Smooth muscle cell of the brain vasculature (primary cell): ENCODE data around the gene CEMIP.
A peak's percentile ranks its signal among the peaks of the same experiment; 100 is the strongest.

Source experiments
- DNase-seq: peaks from one replicate; pipeline ENCODE4 v3.0.0-alpha.2; 2012; ENCODE audit warnings: low read depth, low spot score

The CEMIP gene, protein sequence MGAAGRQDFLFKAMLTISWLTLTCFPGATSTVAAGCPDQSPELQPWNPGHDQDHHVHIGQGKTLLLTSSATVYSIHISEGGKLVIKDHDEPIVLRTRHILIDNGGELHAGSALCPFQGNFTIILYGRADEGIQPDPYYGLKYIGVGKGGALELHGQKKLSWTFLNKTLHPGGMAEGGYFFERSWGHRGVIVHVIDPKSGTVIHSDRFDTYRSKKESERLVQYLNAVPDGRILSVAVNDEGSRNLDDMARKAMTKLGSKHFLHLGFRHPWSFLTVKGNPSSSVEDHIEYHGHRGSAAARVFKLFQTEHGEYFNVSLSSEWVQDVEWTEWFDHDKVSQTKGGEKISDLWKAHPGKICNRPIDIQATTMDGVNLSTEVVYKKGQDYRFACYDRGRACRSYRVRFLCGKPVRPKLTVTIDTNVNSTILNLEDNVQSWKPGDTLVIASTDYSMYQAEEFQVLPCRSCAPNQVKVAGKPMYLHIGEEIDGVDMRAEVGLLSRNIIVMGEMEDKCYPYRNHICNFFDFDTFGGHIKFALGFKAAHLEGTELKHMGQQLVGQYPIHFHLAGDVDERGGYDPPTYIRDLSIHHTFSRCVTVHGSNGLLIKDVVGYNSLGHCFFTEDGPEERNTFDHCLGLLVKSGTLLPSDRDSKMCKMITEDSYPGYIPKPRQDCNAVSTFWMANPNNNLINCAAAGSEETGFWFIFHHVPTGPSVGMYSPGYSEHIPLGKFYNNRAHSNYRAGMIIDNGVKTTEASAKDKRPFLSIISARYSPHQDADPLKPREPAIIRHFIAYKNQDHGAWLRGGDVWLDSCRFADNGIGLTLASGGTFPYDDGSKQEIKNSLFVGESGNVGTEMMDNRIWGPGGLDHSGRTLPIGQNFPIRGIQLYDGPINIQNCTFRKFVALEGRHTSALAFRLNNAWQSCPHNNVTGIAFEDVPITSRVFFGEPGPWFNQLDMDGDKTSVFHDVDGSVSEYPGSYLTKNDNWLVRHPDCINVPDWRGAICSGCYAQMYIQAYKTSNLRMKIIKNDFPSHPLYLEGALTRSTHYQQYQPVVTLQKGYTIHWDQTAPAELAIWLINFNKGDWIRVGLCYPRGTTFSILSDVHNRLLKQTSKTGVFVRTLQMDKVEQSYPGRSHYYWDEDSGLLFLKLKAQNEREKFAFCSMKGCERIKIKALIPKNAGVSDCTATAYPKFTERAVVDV (N-terminal part only)

DNA sequence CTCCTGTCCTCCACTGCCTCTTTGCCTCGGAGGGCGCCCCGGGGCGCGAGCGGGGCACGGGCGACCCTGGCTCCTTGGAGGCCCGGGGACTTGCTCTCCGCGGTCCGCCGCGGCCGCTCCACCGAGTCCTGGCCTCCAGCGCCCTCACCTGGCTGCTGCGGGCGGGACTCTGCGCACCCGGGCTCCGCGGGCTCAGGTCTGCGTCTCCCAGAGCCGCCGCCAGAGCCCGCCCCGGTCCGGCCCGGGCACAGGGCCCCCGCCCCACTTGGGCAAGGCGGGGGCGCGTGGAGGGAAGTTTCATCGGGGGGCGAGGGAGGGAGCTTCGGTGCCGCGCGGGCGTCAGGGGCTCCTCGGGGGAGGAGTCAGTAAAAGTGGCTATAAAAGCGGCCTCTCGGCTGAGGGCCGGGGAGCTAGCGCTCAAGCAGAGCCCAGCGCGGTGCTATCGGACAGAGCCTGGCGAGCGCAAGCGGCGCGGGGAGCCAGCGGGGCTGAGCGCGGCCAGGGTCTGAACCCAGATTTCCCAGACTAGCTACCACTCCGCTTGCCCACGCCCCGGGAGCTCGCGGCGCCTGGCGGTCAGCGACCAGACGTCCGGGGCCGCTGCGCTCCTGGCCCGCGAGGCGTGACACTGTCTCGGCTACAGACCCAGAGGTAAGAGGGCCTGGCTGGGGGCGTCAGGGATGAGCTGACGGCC, at the start of gene CEMIP:
Gene CEMIP, plus strand, starts transcription at position 407 of the 694 bp plus-strand sequence. CDS start 94,510 bp downstream, outside the sequence.
- DNase-seq = peak; percentile 57

DNA sequence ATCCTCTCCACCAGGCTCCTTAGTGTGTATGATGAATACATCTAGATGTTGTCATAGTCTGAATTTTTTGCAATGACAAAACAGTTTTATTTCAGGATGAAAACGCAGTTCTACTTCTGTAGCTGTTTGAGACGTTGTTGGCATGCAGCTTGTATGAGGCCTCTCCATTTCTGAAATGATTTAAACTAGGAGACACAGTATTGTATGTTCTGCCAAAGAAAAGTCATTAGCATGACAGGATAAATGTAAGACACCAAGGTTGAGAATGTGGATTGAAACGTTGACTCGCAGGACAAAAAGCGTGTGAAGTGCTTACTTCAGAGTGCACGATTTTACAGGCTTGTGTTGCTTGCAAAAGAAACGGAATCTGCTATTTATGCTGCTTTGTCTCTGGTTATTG, 48.8 kb upstream of the CEMIP start:
- no peak for DNase-seq

DNA sequence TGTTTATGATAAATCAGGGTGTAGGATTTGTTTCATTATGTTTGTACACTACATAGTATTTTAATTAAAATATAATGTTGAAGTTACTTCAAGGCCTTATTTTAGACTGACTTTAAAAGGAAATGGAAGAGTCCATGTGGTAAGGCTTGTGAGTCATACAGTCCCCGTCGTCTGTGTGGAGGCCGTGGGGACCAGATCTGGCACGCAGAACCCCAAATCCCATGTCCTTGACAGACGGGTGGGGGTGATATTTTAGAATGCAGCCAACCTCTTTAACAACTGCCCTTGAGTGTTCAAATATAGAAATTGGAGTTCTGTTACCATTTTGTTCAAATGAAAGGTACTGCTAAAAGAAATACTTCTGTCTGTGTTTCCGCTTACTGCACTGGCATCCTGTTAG, 48.2 kb upstream of the CEMIP start:
- no peak for DNase-seq

DNA sequence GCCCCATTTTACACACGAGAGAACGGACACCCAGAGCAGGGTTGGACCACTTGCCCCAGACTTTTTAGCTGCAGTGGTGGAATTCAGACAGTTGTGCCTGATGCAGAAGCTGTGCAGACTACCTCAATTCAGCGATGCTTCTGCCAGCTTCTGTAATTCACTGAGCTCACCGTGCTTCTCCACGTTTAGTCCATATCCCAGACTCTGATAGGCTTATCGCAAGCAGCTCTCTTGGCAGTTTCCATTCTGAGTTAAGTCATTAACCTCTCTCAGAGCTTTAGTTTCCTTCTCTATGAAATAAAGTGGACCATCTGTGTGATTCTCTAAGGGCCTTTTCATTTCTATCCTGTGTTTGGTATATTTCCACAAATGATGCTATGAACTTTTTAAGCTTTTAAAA, 47.0 kb upstream of the CEMIP start:
- no peak for DNase-seq

DNA sequence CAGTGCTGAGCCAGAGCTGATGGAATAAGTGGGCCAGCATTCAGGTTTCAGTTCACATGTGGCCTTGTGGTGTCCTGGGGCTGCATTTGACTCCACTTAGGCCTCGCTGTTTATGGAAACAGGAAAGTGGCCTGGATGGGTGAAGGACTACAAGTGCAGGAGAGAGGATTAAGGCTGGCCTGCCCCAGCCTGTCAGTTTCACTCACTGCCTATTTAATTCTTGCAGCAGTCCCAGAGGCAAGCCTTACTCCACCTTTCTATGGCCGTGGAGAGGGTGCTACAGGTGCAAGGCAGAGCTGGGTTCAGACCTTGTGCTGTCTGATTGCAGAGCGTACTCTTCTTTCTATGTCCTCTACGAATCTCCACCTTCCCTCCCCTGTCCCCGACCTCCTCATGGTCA, 46.4 kb upstream of the CEMIP start:
- no peak for DNase-seq

DNA sequence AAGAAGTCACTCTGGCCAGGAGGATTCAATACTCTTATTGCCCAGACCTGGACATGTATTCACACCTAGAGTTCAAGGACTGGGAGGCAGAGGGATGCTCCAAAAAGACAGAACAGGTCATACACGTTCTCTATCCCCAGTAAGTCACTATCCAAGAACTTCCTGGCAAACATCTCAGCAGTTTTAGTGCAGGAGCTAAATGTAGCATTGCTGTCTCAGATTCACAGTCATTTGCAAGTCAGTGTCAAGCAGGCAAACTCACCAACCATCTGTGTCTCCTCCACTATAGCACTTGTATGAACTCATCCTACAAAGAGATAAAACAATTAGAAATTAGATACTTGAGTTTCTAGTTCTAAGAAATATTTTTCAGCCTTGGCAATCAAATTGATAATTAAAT, 45.7 kb upstream of the CEMIP start:
- DNase-seq = no peak

DNA sequence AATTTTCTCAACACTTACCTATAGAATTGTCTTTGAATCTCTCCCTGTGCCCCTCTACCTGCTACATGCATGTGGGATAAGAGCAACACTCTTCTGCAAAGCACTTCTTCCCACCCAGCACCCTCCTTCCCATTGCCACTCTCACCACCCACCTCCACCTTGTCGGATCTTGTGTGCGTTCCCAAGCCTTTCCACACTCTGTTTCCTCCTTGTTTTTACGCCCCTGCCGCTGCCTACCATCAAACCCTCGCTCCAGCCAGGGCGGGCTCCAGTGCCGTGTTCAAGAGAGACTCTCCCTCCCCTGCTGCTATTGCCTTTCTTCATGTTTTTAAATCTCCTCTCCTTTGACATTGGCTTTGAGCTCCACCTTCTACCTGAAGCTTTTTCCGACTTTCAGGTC, 43.8 kb upstream of the CEMIP start:
- DNase-seq = no peak

DNA sequence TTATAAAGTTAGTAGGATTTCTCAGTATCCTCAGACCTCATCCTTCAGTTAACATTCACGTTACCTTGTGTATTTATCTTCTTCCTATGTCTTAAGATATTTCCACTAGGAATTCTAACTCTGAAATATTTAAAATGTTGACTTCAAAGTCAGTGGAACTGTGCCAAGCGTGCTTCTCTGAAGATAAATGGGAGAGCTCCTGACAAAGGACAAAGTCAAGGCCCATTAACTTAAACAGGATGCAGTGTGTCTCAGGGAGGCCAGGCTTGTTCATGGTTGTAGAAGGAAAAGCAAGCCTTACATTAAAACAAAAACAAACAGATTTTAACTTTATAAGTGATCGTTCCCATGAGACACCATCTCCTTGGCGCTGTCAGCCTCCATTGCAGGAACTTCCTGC, 42.6 kb upstream of the CEMIP start:
- DNase-seq = no peak

DNA sequence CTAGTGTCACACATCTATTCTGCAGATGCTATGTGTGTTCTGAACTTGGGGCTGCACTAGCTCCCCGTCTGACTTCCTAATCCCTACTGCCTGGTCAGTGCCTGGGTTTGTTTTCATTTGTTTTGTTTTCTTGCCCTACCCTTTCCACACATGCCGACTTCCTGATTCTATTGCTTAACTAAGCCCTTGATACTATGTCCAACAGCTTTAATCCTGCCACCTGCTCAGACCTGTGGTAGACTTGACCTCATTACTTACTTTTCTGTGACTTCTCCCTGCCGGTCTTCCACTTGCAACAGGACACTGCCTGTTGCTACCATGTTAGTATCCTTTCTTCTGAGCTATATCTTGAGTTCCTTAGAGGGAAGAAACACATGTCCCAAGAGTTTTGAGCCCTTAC, 39.3 kb upstream of the CEMIP start:
- DNase-seq = no peak

DNA sequence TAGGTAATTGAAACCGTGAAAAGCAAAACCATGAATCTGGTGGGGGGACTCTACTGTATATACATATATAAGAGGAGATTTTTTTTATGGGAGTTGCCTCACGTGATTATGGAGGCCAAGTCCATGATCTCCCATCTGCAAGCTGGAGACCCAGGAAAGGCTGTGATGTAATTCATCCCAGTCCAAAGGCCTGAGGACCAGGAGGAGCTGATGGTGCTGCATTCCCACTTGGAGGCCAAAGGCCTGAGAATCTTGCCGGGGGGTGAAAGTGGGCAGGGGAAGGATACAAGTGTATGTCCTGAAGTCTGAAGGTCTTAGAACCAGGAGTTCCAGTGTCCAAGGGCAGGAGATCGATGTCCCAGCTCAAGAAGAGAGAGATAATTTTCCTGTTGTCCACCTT, 37.1 kb upstream of the CEMIP start:
- no peak for DNase-seq

DNA sequence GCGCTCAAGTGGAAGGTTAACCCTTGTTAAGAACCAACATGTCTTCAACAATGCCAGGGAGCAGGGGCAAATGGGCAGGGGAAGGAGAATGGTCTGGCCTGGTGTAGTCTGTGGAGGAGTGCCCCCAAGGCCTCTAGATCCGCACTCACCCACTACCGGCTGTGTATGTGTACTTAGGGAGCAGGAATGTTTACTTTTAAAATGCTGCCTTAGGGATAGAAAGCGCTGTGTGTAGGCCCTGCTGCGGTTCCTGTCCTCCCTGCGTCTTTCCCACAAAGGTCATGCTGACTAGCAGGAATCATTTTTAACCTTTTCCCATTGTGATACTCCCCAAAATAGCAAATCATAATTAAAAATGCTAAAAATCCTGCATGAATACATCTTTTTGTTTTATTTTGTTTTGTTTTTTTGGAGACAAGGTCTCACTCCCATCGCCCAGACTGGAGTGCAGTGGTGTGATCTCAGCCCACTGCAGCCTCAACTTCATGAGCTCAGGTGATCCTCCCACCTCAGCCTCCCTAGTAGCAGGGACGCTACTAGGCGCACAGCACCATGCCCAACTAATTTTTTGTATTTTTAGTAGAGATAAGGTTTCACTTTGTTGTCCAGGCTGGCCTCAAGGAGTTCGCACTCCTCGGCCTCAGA, 35.9 kb upstream of the CEMIP start:
- DNase-seq = peak; percentile 24

DNA sequence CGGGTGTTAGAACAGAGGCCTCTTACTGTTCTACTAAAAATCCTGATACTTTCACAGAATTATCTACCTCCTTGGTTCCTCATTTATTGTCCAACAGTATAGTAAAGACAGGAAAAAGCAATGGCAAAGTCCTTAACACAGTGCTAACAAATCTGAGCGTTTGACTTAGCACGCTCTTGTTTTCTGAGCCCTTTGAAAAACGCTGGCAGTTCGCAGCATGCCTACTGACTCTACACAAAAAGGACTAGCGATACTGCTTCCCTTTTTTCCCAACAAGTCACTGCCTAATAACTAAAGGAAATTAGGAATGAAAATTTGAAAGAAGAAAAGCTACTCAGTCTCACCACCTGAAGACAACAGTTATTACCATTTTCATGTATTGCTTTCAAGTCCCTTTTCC, 34.8 kb upstream of the CEMIP start:
- DNase-seq = no peak

DNA sequence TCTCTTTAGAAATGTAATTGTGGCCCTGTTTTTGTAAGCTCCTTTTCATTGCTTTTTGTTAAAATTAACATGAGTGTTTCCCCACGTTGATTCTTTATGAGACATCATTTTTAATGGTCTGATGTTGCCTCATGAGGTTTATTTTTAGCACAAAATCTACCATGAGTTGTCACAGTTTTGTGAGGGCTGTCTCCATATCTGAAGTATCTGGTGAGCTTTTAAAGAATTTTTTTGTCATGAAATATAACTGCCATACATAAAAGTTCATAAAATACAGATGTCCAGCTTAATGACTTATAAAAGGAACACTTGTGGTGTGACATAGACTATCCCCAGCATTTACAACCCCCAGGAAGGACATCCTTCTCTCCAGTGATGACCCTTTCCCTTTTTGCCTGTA, 34.3 kb upstream of the CEMIP start:
- DNase-seq = no peak

DNA sequence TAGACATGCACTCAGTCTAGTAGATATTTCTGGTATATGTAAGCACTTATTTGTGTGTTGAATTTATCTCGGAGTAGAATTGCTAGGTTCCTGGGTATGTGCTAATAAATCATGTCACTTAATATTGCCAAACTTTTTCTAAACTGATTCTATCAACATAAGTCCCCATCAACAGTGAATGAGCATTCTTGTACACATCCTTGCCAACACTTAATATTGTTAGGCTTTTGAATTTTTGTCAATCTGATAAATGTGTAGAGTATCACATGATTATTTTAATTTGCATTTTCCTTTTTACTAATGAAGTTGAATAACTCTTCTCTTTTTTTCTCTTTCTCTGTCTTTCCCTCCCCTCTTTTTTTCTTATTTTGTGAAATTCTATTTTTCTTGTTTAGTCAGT, 33.3 kb upstream of the CEMIP start:
- DNase-seq = no peak

DNA sequence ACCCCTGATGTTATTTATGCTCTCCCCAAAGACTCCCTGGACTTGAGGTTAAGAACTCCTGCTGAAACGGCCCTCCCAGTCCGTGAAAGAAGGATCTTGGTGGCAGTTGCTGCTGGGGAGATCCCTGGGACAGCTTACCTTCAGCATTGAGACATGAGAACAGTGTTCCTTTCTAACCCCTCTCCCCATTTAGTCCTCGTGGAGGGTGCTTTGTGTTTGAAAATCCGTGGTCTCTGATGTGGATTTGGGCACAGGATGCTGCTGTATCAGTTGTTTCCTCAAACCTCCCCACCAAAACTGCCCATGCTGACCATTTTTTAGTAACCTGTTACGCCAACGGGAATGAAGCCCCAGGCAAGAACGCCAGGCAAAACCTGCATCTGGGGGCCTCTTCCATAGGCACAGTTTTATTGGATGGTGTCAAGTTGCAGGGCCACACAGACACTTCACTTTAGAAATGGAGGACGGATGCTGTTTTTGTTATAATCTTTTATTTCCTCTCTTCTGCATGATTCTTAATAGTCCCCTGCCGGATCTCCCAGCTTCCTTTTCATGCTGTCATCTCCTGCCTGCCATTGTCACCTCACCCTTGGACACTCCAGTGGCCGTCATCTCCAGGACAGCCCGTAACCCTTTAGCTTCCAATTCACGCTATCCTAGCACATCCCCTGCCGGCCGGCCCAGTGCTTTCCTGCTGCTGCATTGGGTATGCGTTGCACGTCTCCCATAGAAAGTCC, 31.7 kb upstream of the CEMIP start:
- no peak for DNase-seq

DNA sequence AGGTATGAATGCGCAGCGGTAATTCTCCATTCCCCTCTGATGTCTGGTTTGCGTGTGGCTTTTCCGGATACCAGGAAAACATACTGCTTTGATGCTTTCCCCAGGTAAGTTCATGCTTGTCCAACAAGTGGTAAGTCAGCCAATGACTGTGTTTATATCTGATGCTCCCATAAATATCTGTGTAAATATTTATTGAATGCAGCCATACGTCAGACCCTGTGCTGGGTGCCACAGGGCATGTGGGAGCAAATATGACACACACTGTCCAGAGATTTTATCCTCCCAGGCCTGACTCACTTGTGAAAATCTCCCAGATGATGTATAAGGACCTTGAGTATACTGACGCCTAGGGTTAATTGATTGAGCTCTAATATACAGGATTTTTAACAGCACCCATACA, 29.6 kb upstream of the CEMIP start:
- DNase-seq = no peak

DNA sequence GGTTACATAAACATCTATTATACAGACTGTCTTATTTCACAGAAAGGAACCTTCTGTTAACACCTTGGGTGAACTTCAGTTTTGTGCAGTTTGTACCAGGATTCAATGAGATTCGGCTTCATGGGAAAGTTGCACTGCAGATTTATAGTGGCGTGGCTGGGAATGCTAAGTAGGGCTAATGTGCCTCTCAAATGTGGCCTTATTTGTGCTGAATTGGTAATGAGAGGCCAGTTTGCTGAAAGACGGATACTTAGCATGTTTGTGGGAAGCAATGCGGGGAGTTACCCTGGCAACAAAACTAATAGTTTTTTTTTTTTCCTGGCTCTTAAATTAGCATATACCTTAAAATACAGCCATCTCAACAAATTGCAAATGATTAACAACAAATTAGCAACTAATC, 28.6 kb upstream of the CEMIP start:
- DNase-seq = no peak

DNA sequence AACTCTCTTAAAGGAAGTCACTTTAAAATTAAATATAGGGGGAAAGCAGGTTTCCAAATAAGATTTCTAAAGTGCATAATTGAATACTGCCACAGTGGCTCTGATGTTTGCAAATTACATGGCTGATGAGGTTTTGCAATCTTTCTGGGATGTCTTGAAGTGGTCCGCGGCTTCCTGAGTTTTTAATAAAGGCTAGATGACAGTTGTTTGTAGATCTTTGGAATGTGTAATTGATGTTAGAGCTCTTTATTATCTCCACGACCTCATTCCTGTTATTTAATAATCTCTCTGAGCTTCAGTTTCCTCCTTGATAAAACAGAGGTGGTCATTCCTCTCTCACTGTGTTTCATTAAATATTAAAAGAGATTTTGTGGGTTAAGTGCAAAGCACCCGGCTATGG, 27.0 kb upstream of the CEMIP start:
- DNase-seq = no peak

DNA sequence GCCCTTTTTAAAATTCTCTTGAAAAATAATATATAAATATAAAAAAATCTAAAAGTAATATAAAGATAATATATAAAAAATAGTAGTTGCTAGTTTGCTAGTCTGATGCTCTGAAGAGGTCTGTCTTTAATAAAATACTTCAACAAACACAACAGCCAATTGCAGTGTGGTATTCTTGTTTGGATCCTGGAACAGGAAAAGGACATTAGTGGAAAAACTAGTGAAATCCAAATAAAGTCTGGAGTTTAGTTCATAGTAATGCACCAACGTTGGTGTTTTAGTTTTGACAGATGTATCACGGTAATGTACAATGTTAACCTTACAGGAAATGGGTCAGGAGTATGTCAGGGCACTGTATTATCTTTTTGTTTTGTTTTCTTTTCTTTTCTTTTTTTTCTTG, 26.0 kb upstream of the CEMIP start:
- DNase-seq = no peak

DNA sequence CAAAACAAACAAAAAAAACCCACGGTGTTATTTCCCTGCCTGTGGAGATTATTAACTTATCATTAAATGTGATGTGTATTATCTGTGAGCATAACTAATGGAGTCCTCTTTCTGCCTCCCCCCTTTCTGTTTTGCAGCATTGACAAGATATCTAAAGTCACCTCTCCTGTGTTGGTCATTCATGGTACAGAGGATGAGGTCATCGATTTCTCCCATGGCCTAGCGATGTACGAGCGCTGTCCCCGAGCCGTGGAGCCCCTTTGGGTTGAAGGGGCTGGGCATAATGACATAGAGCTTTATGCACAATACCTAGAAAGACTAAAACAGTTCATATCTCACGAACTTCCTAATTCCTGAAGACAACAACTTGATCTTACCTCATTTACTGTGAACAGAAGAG, 25.2 kb upstream of the CEMIP start:
- no peak for DNase-seq
